WTC11 (cell line): Measurements from ENCODE around the gene PRSS56. TPM values are rescaled to one million over a fixed set of nuclear protein-coding genes. Genes with fewer than 3 reads are reported as not detected.

ENCODE experiments used
- ATAC-seq: fragments of 200-7000 bp; cut with Tn5 transposase; 2 replicates; pipeline ENCODE4 v1.10.0; 2021; ENCODE audit warnings: mild to moderate bottlenecking, moderate library complexity
- CTCF ChIA-PET: fragments of 300-600 bp; sonication (Branson Sonifier 250); formaldehyde crosslinking; loops from one replicate; lab custom pipeline; 2021; ENCODE audit warnings: antibody characterized with exemption; lab: Charles Lee
- POLR2A ChIA-PET: fragments of 350-600 bp; sonication (Branson Sonifier 250); formaldehyde crosslinking; loops from one replicate; lab custom pipeline; 2021; ENCODE audit warnings: antibody characterized with exemption; lab: Charles Lee
- DNase-seq: peaks from one replicate; pipeline ENCODE4 v3.0.0; 2021; ENCODE audit warnings: low spot score
- H3K27ac Mint-ChIP-seq: 2 replicates; pipeline ENCODE4 v1.8.0; 2021; ENCODE audit warnings: mixed read lengths
- H3K27me3 Mint-ChIP-seq: 2 replicates; pipeline ENCODE4 v1.8.0; 2021; ENCODE audit warnings: low read depth, mild to moderate bottlenecking, moderate library complexity, mixed read lengths
- H3K36me3 Mint-ChIP-seq: 2 replicates; pipeline ENCODE4 v1.8.0; 2021; ENCODE audit warnings: mixed read lengths
- H3K4me1 Mint-ChIP-seq: 2 replicates; pipeline ENCODE4 v1.8.0; 2022; ENCODE audit warnings: mixed read lengths
- H3K4me3 Mint-ChIP-seq: 2 replicates; pipeline ENCODE4 v1.8.0; 2021; ENCODE audit warnings: mild to moderate bottlenecking, moderate library complexity, mixed read lengths
- H3K9me3 Mint-ChIP-seq: 2 replicates; pipeline ENCODE4 v1.8.0; 2021; ENCODE audit warnings: mixed read lengths
- ATF6 ChIP-seq: sonication (generic); formaldehyde crosslinking; IDR thresholded peaks from 2 replicates; pipeline ENCODE4 v1.8.1; 2023; ENCODE audit warnings: mild to moderate bottlenecking, missing genetic modification reagents
- CREB1 ChIP-seq: sonication (generic); formaldehyde crosslinking; IDR thresholded peaks from 2 replicates; pipeline ENCODE4 v1.8.0; 2023; ENCODE audit warnings: mild to moderate bottlenecking, missing genetic modification reagents
- CTCF ChIP-seq: fragments of 200-600 bp; IDR thresholded peaks from 2 replicates; pipeline ENCODE4 v1.8.0; 2022; ENCODE audit warnings: antibody characterized with exemption
- E2F4 ChIP-seq: sonication (generic); formaldehyde crosslinking; IDR thresholded peaks from 2 replicates; pipeline ENCODE4 v1.8.1; 2022; ENCODE audit warnings: low read depth, mild to moderate bottlenecking, moderate library complexity, missing genetic modification reagents, borderline replicate concordance
- FOXJ3 ChIP-seq: sonication (generic); formaldehyde crosslinking; IDR thresholded peaks from 2 replicates; pipeline ENCODE4 v1.9.0; 2021; ENCODE audit warnings: missing genetic modification reagents, mild to moderate bottlenecking, borderline replicate concordance
- FOXK1 ChIP-seq: sonication (generic); formaldehyde crosslinking; IDR thresholded peaks from 2 replicates; pipeline ENCODE4 v1.8.0; 2022; ENCODE audit warnings: mild to moderate bottlenecking, moderate library complexity, missing genetic modification reagents
- GABPB1 ChIP-seq: sonication (generic); formaldehyde crosslinking; IDR thresholded peaks from 2 replicates; pipeline ENCODE4 v1.8.1; 2023; ENCODE audit warnings: mild to moderate bottlenecking, missing genetic modification reagents
- IRF2 ChIP-seq: sonication (generic); formaldehyde crosslinking; IDR thresholded peaks from 2 replicates; pipeline ENCODE4 v1.8.0; 2022; ENCODE audit warnings: low read depth, missing genetic modification reagents, borderline replicate concordance
- JUN ChIP-seq: sonication (generic); formaldehyde crosslinking; IDR thresholded peaks from 2 replicates; pipeline ENCODE4 v1.8.0; 2023; ENCODE audit warnings: mild to moderate bottlenecking, missing genetic modification reagents
- MXD4 ChIP-seq: fragments of 250-450 bp; sonication (Bioruptor Pico); IDR thresholded peaks from 2 replicates; pipeline ENCODE4 v1.8.0; 2021; ENCODE audit warnings: mild to moderate bottlenecking, moderate library complexity, borderline replicate concordance
- NFATC4 ChIP-seq: fragments of 250-450 bp; sonication (Bioruptor Pico); IDR thresholded peaks from 2 replicates; pipeline ENCODE4 v1.9.0; 2021; ENCODE audit warnings: mild to moderate bottlenecking
- NFYB ChIP-seq: sonication (generic); formaldehyde crosslinking; conservative IDR thresholded peaks from 2 replicates; pipeline ENCODE4 v1.8.0; 2022; ENCODE audit warnings: low read depth, missing genetic modification reagents
- NR2C2 ChIP-seq: sonication (generic); formaldehyde crosslinking; IDR thresholded peaks from 2 replicates; pipeline ENCODE4 v1.8.0; 2022; ENCODE audit warnings: mild to moderate bottlenecking, missing genetic modification reagents
- NR3C1 ChIP-seq: sonication (generic); formaldehyde crosslinking; conservative IDR thresholded peaks from 2 replicates; pipeline ENCODE4 v1.8.1; 2023; ENCODE audit warnings: low read depth, mild to moderate bottlenecking, missing genetic modification reagents
- PREB ChIP-seq: sonication (generic); formaldehyde crosslinking; IDR thresholded peaks from 2 replicates; pipeline ENCODE4 v1.8.1; 2022; ENCODE audit warnings: mild to moderate bottlenecking, missing genetic modification reagents, moderate library complexity, borderline replicate concordance
- SMAD3 ChIP-seq: sonication (generic); formaldehyde crosslinking; IDR thresholded peaks from 2 replicates; pipeline ENCODE4 v1.8.0; 2022; ENCODE audit warnings: missing genetic modification reagents, mild to moderate bottlenecking, borderline replicate concordance
- STAT6 ChIP-seq: sonication (generic); formaldehyde crosslinking; conservative IDR thresholded peaks from 2 replicates; pipeline ENCODE4 v1.8.1; 2023; ENCODE audit warnings: mild to moderate bottlenecking, low read depth, missing genetic modification reagents, moderate library complexity
- ZMAT4 ChIP-seq: fragments of 250-450 bp; sonication (Bioruptor Pico); IDR thresholded peaks from 2 replicates; pipeline ENCODE4 v1.9.0; 2021; ENCODE audit warnings: mild to moderate bottlenecking
- ZNF416 ChIP-seq: fragments of 250-450 bp; sonication (Bioruptor Pico); IDR thresholded peaks from 2 replicates; pipeline ENCODE4 v1.9.0; 2021; ENCODE audit warnings: mild to moderate bottlenecking, inconsistent platforms
- total RNA-seq: library from RNA; stranded (reverse); gene quantifications from 3 replicates; pipeline ENCODE4 v1.2.3, GENCODE V29; 2021

PRSS56 gene
- total RNA-seq, 1 experiment from 2014 or later = not detected

GRCh38 chr2:232495292-232495691 is 24.9 kb upstream of the PRSS56 start (continued):
- TF ChIP-seq CREB1 (CRISPR knock-in tag) (no peak), NR3C1 (no peak), NR2C2 (CRISPR knock-in tag) (no peak), PREB (CRISPR knock-in tag) (no peak), ATF6 (no peak), JUN (CRISPR knock-in tag) (no peak)

DNA sequence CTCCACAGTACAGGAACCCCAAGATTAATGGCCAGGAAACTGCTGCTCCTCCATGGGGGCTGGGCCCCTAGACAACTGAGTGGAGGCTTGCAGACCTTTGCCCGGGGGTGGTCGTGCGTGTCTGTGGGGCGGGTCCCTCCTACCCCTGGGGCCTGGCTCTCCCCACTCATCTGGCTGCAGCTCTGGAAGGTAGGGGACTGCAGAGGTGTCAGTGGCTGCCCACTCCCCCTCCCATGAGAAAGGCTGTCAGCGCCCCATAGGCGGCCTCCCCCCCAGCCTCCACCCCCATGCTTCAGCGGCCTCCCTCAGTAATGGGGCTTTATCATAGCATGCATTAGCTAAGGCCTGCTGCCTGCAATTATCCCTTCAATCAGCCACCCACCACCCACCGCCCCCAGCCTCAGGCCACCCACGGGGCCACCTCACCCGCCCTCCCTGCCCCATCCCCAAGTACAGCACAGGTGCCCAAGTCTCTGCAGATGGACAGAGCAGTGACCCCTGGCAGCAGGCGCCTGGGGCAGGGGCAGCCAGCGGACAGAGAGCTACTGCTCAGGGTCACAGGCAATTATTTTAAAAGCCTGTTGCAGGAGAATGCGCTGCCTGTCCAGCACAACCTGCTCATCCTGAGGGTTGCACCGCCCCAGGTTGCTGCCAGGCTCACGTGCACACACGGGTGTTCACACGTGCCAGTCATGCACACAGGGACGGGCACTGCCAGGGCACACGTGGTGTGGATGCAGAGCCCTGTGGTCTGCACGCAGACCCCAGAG is 23.5 kb upstream of the PRSS56 start:
- Mint-ChIP-seq H3K4me1 (peaks cover 7% of the 10 kb centered on the region), H3K9me3 (no peaks in the 10 kb centered on the region), H3K27me3 (peaks cover 8% of the 10 kb centered on the region; the same call in 1 of the 2 replicates), H3K36me3 (no peaks in the 10 kb centered on the region), H3K4me3 (no peak overlapping the region), H3K27ac (no peak overlapping the region)
- TF ChIP-seq NFATC4 (CRISPR knock-in tag) (no peak), ZNF416 (CRISPR knock-in tag) (no peak), PREB (CRISPR knock-in tag) (no peak), ZMAT4 (CRISPR knock-in tag) (no peak), CTCF (no peak), SMAD3 (no peak), NFYB (CRISPR knock-in tag) (no peak), STAT6 (CRISPR knock-in tag) (no peak), FOXK1 (CRISPR knock-in tag) (no peak), E2F4 (CRISPR knock-in tag) (no peak), IRF2 (CRISPR knock-in tag) (no peak), FOXJ3 (CRISPR knock-in tag) (no peak), GABPB1 (CRISPR knock-in tag) (no peak), MXD4 (CRISPR knock-in tag) (no peak)
- ATAC-seq (no peak), DNase-seq (no peak)
- ChIA-PET POLR2A (no interaction called here), CTCF (interaction anchor here (1.0 kb wide), 1 partner anchor 25 kb away, joined by 3 read pairs; no protein-coding TSS in a partner anchor)
